HL-60 (cell line): ENCODE measurements around the gene ARRB1.
A peak's percentile ranks its signal among the peaks of the same experiment; 100 is the strongest.

Source experiments
- CTCF ChIP-seq: IDR thresholded peaks from one replicate; pipeline ENCODE4 v1.5.1; 2011; ENCODE audit warnings: low read length, control low read depth, inconsistent platforms; ENCODE audit not compliant: insufficient read depth
- GABPA ChIP-seq: IDR thresholded peaks from 2 replicates; pipeline ENCODE4 v1.6.1; 2012; ENCODE audit warnings: low read depth
- POLR2AphosphoS5 ChIP-seq: IDR thresholded peaks from 2 replicates; pipeline ENCODE4 v1.6.1; 2012; ENCODE audit warnings: low read depth
- REST ChIP-seq: IDR thresholded peaks from 2 replicates; pipeline ENCODE4 v1.6.1; 2012; ENCODE audit warnings: low read depth; ENCODE audit not compliant: insufficient replicate concordance

- TF ChIP-seq REST = no peak
- TF ChIP-seq GABPA = peak; percentile 71
- TF ChIP-seq POLR2AphosphoS5 = no peak
- no peak for TF ChIP-seq CTCF
Measured at GRCh38 chr11:75369560-75370255, 18.2 kb upstream of the ARRB1 start.
